ENCODE data around the gene RASGRF1. TPM values are rescaled to one million over a fixed set of nuclear protein-coding genes. Genes with fewer than 3 reads are reported as not detected.

Gene RASGRF1
- total and polyA plus RNA-seq, 11 donors = 0.12 to 0.40 (median 0.25) TPM; not detected in 8

DNA sequence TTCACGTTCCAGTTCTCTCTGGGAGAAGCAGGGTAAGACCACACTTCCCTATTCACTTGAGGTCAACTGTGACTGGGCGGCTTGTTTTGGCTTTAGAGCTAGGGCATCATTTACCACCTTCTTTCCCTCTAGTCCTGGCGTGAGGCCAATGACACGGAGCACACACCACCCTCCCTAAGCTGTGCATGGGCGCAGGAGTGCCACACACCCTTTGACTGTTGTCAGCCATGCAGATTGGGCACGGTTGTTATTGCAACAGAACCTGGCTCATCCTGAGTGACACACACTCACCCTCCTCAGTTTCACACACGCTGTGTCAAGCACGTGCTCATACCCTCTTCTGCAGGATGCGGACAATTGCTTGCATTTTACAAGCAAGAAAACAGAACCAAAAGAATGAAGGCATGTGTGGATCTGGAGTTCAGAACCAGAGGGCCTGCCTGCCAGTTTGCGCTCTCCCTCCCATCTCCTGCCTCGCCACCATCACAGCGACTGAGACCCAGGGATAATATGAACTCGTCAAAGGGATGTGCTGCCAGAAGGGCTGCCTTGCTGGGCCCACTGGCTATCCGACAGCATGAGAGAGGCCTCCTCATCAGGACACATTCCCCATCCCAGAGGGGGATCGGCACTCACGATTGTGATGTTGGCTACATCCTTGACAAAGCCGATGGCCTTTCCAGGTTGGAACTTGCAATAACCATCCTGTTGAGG lies 163.3 kb downstream of the RASGRF1 start:
- H3K36me3 ChIP-seq = peaks cover 0 to 90% (median 62%) of the 10 kb centered on the region in 9 donors
- no peaks in the 10 kb centered on the region for H3K9me3 ChIP-seq
- H3K4me1 ChIP-seq = peaks cover 0 to 16% (median 0%) of the 10 kb centered on the region in 12 donors
- intact Hi-C loops (cut with DNase I) = no loop called here
- H3K4me3 ChIP-seq = no peak overlapping the region
- no peak for TF ChIP-seq POLR2A (IDR thresholded peaks at IDR 0.05)
- TF ChIP-seq, protein P1, sequence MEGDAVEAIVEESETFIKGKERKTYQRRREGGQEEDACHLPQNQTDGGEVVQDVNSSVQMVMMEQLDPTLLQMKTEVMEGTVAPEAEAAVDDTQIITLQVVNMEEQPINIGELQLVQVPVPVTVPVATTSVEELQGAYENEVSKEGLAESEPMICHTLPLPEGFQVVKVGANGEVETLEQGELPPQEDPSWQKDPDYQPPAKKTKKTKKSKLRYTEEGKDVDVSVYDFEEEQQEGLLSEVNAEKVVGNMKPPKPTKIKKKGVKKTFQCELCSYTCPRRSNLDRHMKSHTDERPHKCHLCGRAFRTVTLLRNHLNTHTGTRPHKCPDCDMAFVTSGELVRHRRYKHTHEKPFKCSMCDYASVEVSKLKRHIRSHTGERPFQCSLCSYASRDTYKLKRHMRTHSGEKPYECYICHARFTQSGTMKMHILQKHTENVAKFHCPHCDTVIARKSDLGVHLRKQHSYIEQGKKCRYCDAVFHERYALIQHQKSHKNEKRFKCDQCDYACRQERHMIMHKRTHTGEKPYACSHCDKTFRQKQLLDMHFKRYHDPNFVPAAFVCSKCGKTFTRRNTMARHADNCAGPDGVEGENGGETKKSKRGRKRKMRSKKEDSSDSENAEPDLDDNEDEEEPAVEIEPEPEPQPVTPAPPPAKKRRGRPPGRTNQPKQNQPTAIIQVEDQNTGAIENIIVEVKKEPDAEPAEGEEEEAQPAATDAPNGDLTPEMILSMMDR (IDR thresholded peaks at IDR 0.05) = no peak
- DNase-seq (no peak), ATAC-seq (no peak)
- WGBS, 4 donors = 83 to 92% (median 91%) methylated on average over 17 of the region's 17 CpGs
- H3K27ac ChIP-seq = no peak overlapping the region
- no peaks in the 10 kb centered on the region for H3K27me3 ChIP-seq

- intact Hi-C loops (cut with DNase I) = no loop called here
- Histone ChIP-seq H3K4me3 (no peak overlapping the region), H3K9me3 (no peaks in the 10 kb centered on the region), H3K4me1 (peaks cover 0 to 10% (median 0%) of the 10 kb centered on the region in 12 donors), H3K27me3 (no peaks in the 10 kb centered on the region), H3K36me3 (peaks cover 0 to 91% (median 69%) of the 10 kb centered on the region in 9 donors), H3K27ac (no peak overlapping the region)
- TF ChIP-seq, protein P1 (IDR thresholded peaks at IDR 0.05) = no peak
- TF ChIP-seq POLR2A (IDR thresholded peaks at IDR 0.05) = no peak
- 73 to 96% (median 94%) methylated on average over 3 to 5 of the region's 5 CpGs for WGBS, 4 donors
- ATAC-seq (no peak), DNase-seq (no peak)
Measured at GRCh38 chr15:78925956-78926743, 164.4 kb downstream of the RASGRF1 start.

- peaks cover 0 to 91% (median 73%) of the 10 kb centered on the region in 9 donors for H3K36me3 ChIP-seq
- intact Hi-C loops (cut with DNase I) = no loop called here
- no peak for TF ChIP-seq POLR2A (IDR thresholded peaks at IDR 0.05)
- TF ChIP-seq, protein P1 (IDR thresholded peaks at IDR 0.05) = no peak
- no peaks in the 10 kb centered on the region for H3K27me3 ChIP-seq
- peaks cover 0 to 10% (median 0%) of the 10 kb centered on the region in 12 donors for H3K4me1 ChIP-seq
- 80 to 93% (median 86%) methylated on average over 8 to 10 of the region's 10 CpGs for WGBS, 4 donors
- H3K27ac ChIP-seq = no peak overlapping the region
- ATAC-seq (no peak), DNase-seq (no peak)
- H3K9me3 ChIP-seq = no peaks in the 10 kb centered on the region
- no peak overlapping the region for H3K4me3 ChIP-seq
Measured at GRCh38 chr15:78925076-78925624, 165.4 kb downstream of the RASGRF1 start.
